Cerebellar cortex (tissue), 1 donor: ENCODE results near the gene MAGEA2.
"Not testable (repeated sequence)": the region's sequence is repeated elsewhere in the genome, so short reads cannot be mapped to it uniquely, and the experiment has no call there.

Experiments
- DNase-seq: peaks from one replicate; pipeline ENCODE4 v3.0.0-alpha.2; 2015; ENCODE audit warnings: low spot score

MAGEA2 gene, protein sequence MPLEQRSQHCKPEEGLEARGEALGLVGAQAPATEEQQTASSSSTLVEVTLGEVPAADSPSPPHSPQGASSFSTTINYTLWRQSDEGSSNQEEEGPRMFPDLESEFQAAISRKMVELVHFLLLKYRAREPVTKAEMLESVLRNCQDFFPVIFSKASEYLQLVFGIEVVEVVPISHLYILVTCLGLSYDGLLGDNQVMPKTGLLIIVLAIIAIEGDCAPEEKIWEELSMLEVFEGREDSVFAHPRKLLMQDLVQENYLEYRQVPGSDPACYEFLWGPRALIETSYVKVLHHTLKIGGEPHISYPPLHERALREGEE

DNA sequence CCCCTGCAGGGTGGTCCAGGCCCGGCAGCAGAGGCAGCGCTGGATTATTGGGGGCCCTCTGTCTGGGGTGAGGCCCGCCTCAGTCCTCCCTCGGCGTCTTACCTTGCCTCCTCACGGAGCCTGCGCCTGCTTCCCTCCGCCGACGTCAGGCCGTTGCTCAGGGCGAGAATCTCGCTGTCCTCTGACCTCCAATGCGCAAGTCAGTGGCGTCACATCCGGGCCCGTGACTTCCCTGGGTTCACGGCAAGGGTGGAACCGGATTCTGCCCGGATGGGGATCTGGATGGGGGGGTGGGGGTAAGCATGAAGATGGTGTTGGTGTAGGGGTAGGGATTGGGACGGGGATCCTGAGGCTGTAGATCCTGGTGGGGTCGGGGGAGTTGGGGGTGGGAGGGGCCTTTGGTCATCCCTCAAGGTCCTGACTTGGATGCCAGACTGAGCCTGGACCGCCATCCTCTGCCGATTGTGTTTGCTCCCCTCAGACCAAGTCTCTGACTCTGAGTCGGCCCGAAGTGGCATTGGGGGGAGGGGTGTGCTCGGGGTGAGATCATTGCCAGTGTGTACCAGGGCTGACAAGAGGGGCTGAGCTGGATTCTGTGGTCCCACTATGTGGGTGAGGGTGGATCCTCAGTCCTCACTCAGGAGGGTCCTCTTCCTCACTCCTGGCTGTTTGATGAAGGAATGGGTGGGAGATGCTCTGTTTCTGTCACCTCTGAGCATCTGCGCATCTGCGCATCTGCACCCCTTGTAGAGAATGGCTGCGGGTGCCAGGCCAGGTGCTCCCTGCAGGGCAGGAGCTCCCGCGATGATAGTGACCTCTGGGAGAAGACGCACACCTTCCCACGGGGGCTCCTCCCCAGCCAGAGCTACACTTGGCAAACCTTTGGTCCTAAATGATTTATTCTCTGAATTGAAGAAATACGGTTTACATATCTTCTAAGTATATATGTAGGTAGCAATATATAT is at the start of gene MAGEA2:
MAGEA2 (minus strand) TSS at position 157 of the 965 bp plus-strand sequence. CDS start 2,479 bp downstream, outside the sequence.
- not testable (repeated sequence) for DNase-seq

GRCh38 chrX:152798945-152799344 is 45.3 kb upstream of the MAGEA2 start:
- no peak for DNase-seq

- not testable (repeated sequence) for DNase-seq
These were observed 33.4 kb upstream of the MAGEA2 start for GRCh38 chrX:152787062-152787461.

DNA sequence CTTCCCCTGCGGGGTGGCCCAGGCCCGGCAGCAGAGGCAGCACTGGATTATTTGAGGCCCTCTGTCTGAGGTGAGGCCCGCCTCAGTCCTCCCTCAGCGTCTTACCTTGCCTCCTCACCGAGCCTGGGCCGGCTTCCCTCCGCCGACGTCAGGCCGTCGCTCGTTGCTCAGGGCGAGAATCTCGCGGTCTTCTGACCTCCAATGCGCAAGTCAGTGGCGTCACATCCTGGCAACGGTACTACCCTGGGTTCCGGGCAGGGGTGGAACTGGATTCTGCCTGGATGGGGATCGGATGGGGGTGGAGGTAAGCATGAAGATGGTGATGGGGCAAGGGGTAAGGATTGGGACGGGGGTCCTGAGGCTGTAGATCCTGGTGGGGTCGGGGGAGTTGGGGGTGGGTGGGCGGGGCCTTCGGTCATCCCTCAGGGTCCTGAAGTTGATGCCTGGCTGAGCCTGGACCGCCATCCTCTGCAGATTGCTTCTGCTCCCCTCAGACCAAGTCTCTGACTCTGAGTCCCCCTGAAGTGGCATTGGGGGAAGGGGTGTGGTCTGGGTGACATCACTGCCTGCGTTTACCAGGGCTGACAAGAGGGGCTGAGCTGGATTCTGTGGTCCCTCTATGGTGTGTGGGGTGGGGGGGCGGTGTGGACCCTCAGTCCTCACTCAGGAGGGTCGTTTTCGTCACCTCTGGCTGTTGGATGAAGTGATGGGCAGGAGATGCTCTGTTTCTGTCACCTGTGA is 16.1 kb upstream of the MAGEA2 start, which contains the start of gene MAGEA6:
MAGEA6 (minus strand) TSS at position 141 of the 741 bp plus-strand sequence. CDS start 2,039 bp downstream, outside the sequence.
- DNase-seq: not testable (repeated sequence)

- DNase-seq: not testable (repeated sequence)
These were observed 12.9 kb upstream of the MAGEA2 start for GRCh38 chrX:152766562-152766961.

DNA sequence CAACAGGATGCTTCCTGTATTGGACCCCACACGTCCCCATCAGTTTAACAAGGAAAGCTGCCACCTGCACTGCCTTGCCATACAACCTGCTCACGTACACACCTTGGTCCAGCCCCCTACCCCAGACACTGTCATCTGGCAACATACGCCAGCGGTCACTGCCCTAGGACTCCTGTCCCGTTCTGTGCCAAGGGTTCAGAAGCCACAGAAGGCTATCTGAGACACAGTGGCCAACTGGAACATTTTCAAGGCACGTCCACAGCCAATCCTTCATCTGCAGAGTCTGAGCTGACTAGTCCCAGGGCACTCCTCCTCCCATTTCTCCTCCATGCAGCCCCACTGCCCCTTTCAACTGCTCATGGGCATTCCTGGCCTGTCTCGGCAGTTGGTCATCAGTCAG is 7.9 kb upstream of the MAGEA2 start:
- DNase-seq: not testable (repeated sequence)

- DNase-seq: not testable (repeated sequence)
These were observed 5.9 kb upstream of the MAGEA2 start for GRCh38 chrX:152759544-152759943.

DNA sequence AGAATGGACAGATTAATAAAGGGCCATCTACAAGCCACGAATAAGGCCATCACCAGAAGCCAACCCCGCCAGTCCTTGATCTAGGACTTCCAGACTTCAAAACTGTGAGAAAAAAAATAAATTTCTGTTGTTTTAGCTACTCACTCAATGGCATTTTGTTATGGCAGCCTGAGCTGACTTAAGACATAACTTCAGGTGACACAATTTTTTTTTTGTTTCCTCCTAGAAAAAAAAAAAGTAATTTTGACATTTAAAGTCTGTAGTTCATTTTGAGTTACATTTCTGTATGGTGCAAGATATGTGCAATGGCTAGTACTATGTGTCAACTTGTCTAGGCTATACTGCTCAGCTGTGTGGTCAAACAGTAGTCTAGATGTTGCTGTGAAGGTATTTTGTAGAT is 5.3 kb upstream of the MAGEA2 start, which contains the start of gene CSAG3:
CSAG3 (plus strand) TSS at position 301 of the 400 bp plus-strand sequence.
- not testable (repeated sequence) for DNase-seq

DNA sequence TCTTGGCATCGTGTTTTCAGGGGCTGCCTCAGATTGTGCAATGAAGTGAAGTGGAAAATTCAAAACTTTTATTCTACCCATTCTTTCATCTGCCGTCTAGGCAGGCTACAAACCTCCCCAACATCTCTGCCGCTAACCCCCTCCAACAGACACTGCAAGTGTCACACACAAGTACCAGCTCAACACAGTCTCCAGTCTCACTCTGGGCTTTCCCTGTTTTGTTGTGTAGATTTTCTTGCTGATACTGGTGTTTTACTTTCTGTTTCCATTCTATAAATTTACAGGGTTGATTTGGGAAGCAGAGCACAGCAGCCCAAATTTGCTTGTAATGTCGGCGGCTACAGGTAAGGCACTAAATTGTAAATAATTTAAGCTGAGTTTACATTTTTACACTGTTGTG is 1.2 kb upstream of the MAGEA2 start:
- not testable (repeated sequence) for DNase-seq

GRCh38 chrX:152738560-152738959 is 15.1 kb downstream of the MAGEA2 start:
- no peak for DNase-seq

DNA sequence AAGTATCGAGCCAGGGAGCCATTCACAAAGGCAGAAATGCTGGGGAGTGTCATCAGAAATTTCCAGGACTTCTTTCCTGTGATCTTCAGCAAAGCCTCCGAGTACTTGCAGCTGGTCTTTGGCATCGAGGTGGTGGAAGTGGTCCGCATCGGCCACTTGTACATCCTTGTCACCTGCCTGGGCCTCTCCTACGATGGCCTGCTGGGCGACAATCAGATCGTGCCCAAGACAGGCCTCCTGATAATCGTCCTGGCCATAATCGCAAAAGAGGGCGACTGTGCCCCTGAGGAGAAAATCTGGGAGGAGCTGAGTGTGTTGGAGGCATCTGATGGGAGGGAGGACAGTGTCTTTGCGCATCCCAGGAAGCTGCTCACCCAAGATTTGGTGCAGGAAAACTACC is 17.1 kb downstream of the MAGEA2 start:
- DNase-seq: not testable (repeated sequence)

DNA sequence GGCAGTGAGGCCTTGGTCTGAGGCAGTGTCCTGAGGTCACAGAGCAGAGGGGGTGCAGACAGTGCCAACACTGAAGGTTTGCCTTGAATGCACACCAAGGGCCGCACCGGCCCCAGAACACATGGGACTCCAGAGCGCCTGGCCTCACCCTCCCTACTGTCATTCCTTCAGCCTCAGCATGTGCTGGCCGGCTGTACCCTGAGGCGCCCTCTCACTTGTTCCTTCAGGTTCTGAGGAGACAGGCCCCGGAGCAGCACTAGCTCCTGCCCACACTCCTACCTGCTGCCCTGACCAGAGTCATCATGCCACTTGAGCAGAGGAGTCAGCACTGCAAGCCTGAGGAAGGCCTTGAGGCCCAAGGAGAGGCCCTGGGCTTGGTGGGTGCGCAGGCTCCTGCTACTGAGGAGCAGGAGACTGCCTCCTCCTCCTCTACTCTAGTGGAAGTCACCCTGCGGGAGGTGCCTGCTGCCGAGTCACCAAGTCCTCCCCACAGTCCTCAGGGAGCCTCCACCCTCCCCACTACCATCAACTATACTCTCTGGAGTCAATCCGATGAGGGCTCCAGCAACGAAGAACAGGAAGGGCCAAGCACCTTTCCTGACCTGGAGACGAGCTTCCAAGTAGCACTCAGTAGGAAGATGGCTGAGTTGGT is 17.7 kb downstream of the MAGEA2 start:
- DNase-seq: no peak

DNA sequence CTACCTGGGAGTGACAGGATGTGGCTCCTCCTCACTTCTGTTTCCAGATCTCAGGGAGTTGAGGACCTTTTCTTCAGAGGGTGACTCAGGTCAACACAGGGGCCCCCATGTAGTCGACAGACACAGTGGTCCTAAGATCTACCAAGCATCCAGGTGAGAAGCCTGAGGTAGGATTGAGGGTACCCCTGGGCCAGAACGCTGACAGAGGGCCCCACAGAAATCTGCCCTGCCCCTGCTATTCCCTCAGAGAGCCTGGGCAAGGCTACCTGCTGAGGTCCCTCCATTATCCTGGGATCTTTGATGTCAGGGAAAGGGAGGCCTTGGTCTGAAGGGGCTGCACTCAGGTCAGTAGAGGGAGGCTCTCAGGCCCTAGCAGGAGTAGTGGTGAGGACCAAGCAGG is 18.5 kb downstream of the MAGEA2 start:
- DNase-seq: no peak

DNA sequence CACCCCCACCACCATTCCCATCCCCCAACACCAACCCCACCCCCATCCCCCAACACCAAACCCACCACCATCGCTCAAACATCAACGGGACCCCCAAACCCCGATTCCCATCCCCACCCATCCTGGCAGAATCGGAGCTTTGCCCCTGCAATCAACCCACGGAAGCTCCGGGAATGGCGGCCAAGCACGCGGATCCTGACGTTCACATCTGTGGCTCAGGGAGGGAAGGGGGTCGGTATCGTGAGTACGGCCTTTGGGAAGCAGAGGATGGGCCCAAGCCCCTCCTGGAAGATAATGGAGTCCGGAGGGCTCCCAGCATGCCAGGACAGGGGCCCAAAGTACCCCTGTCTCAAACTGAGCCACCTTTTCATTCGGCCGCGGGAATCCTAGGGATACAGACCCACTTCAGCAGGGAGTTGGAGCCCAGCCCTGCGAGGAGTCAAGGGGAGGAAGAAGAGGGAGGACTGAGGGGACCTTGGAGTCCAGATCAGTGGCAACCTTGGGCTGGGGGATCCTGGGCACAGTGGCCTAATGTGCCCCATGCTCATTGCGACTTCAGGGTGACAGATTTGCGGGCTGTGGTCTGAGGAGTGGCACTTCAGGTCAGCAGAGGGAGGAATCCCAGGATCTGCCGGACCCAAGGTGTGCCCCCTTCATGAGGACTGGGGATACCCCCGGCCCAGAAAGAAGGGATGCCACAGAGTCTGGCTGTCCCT is 19.3 kb downstream of the MAGEA2 start:
- DNase-seq: not testable (repeated sequence)

- DNase-seq: no peak
These were observed 20.2 kb downstream of the MAGEA2 start, which contains the start of the genes CSAG1 and MAGEA12 for GRCh38 chrX:152733261-152733975. Gene CSAG1 (minus strand): TSS chrX:152733721. CDS start chrX:152732460, 1,261 bp downstream. Gene MAGEA12 (plus strand): TSS chrX:152733757. CDS start chrX:152736162, 2,405 bp downstream.

- DNase-seq: no peak
These were observed 28.2 kb downstream of the MAGEA2 start for GRCh38 chrX:152725409-152725808.

DNA sequence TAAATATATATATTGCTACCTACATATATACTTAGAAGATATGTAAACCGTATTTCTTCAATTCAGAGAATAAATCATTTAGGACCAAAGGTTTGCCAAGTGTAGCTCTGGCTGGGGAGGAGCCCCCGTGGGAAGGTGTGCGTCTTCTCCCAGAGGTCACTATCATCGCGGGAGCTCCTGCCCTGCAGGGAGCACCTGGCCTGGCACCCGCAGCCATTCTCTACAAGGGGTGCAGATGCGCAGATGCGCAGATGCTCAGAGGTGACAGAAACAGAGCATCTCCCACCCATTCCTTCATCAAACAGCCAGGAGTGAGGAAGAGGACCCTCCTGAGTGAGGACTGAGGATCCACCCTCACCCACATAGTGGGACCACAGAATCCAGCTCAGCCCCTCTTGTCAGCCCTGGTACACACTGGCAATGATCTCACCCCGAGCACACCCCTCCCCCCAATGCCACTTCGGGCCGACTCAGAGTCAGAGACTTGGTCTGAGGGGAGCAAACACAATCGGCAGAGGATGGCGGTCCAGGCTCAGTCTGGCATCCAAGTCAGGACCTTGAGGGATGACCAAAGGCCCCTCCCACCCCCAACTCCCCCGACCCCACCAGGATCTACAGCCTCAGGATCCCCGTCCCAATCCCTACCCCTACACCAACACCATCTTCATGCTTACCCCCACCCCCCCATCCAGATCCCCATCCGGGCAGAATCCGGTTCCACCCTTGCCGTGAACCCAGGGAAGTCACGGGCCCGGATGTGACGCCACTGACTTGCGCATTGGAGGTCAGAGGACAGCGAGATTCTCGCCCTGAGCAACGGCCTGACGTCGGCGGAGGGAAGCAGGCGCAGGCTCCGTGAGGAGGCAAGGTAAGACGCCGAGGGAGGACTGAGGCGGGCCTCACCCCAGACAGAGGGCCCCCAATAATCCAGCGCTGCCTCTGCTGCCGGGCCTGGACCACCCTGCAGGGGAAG is 39.5 kb downstream of the MAGEA2 start, which contains the start of gene MAGEA2B:
MAGEA2B (plus strand) TSS at position 814 of the 973 bp plus-strand sequence. CDS start 2,479 bp downstream, outside the sequence.
- not testable (repeated sequence) for DNase-seq

- DNase-seq: not testable (repeated sequence)
These were observed 40.4 kb downstream of the MAGEA2 start for GRCh38 chrX:152713195-152713594.
